GM23248 (cell line): ENCODE results near the gene TRIM28. TPM values are rescaled to one million over a fixed set of nuclear protein-coding genes. Genes with fewer than 3 reads are reported as not detected.

ENCODE experiments used
- DNase-seq: peaks from one replicate; pipeline ENCODE4 v3.0.0-alpha.2; 2015
- H2AFZ ChIP-seq: fragments of 200-600 bp; sonication (generic); 2 replicates; pipeline ENCODE4 v1.6.1; 2016; ENCODE audit warnings: antibody characterized with exemption
- H3F3A ChIP-seq: fragments of 200-600 bp; sonication (generic); 2 replicates; pipeline ENCODE4 v1.6.1; 2016; ENCODE audit warnings: mild to moderate bottlenecking, antibody characterized with exemption, mixed run types; ENCODE audit not compliant: insufficient read depth
- H3K27ac ChIP-seq: fragments of 200-600 bp; sonication (generic); 2 replicates; pipeline ENCODE4 v1.5.1; 2016; ENCODE audit warnings: mild to moderate bottlenecking
- H3K27me3 ChIP-seq: fragments of 200-600 bp; sonication (generic); replicated peaks from 2 replicates; pipeline ENCODE4 v1.6.1; 2016; ENCODE audit warnings: mild to moderate bottlenecking; ENCODE audit not compliant: insufficient read depth
- H3K36me3 ChIP-seq: fragments of 200-600 bp; sonication (generic); 2 replicates; pipeline ENCODE4 v1.6.1; 2016; ENCODE audit warnings: low read depth, mild to moderate bottlenecking
- H3K4me1 ChIP-seq: fragments of 200-600 bp; sonication (generic); 2 replicates; pipeline ENCODE4 v1.6.1; 2016; ENCODE audit warnings: mild to moderate bottlenecking; ENCODE audit not compliant: insufficient read depth
- H3K4me2 ChIP-seq: fragments of 200-600 bp; sonication (generic); one replicate; pipeline ENCODE4 v1.6.1; 2016; ENCODE audit warnings: mild to moderate bottlenecking; ENCODE audit not compliant: unreplicated experiment
- H3K4me3 ChIP-seq: fragments of 200-600 bp; sonication (generic); 2 replicates; pipeline ENCODE4 v1.5.1; 2016; ENCODE audit warnings: mild to moderate bottlenecking
- H3K79me2 ChIP-seq: fragments of 200-600 bp; sonication (generic); 2 replicates; pipeline ENCODE4 v1.6.1; 2016; ENCODE audit warnings: mild to moderate bottlenecking; ENCODE audit not compliant: insufficient read depth
- H3K9ac ChIP-seq: fragments of 200-600 bp; sonication (generic); 2 replicates; pipeline ENCODE4 v1.6.1; 2016; ENCODE audit warnings: mild to moderate bottlenecking
- H3K9me2 ChIP-seq: fragments of 200-600 bp; sonication (generic); 2 replicates; pipeline ENCODE4 v1.6.1; 2016; ENCODE audit warnings: mixed run types, mild to moderate bottlenecking, moderate library complexity; ENCODE audit not compliant: insufficient read depth
- H3K9me3 ChIP-seq: fragments of 200-600 bp; sonication (generic); one replicate; pipeline ENCODE4 v1.6.1; 2017; ENCODE audit warnings: low read depth
- H4K20me1 ChIP-seq: fragments of 200-600 bp; sonication (generic); 2 replicates; pipeline ENCODE4 v1.6.0; 2016; ENCODE audit not compliant: insufficient read depth
- EZH2 ChIP-seq: fragments of 200-600 bp; sonication (generic); IDR thresholded peaks from 2 replicates; pipeline ENCODE4 v1.6.1; 2018; ENCODE audit warnings: antibody characterized with exemption, mild to moderate bottlenecking; ENCODE audit not compliant: insufficient read depth, poor library complexity, severe bottlenecking
- EZH2phosphoT487 ChIP-seq: fragments of 200-600 bp; sonication (generic); IDR thresholded peaks from 2 replicates; pipeline ENCODE4 v1.6.1; 2018; ENCODE audit warnings: antibody characterized with exemption, moderate library complexity, mild to moderate bottlenecking, low read depth; ENCODE audit not compliant: insufficient read depth
- WGBS, 2 experiments: methylation state at CpG; one replicate each; pipeline ENCODE4 v1.1.6; 2015 to 2017; ENCODE audit warnings: low lambda C conversion rate in 2 of 2, low coverage in 1 of 2; ENCODE audit errors: missing lambda C conversion rate in 2 of 2; 5-methylcytosine and 5-hydroxymethylcytosine counted together
- in situ Hi-C: fragments of 300-500 bp; cut with MboI; formaldehyde crosslinking; loops from 2 replicates; pipeline ENCODE4 v1.15.0; 2020
- polyA plus RNA-seq: library from polyadenylated mRNA; unstranded; fragments of >200 nt; fragmentation: Nextera tagmentation; extraction: Ambion mirVana; gene quantifications from 2 replicates; pipeline ENCODE4 v1.2.1, GENCODE V29; 2016
- total RNA-seq: library from RNA; depleted of rRNA; stranded (reverse); fragments of >200 nt; shearing (Covaris generic); gene quantifications from 2 replicates; pipeline ENCODE4 v1.2.3, GENCODE V29; 2014

The TRIM28 gene
- total and polyA plus RNA-seq, 2 experiments from 2014 or later = 61.5 to 319 TPM

- peaks cover 5% of the 10 kb centered on the region; the same call in 1 of the 2 replicates for H3K36me3 ChIP-seq
- no peaks in the 10 kb centered on the region for H3K9me2 ChIP-seq
- H3K4me3 ChIP-seq = no peak overlapping the region
- no peak for TF ChIP-seq EZH2
- no peak for TF ChIP-seq EZH2phosphoT487
- no peak overlapping the region for H3K4me2 ChIP-seq
- peaks cover 7% of the 10 kb centered on the region for H3K4me1 ChIP-seq
- in situ Hi-C loops = no loop called here
- no peaks in the 10 kb centered on the region for H3K9me3 ChIP-seq
- no peak for DNase-seq
- H3K27me3 ChIP-seq = no peaks in the 10 kb centered on the region
- peaks cover 46% of the 10 kb centered on the region for H3K79me2 ChIP-seq
- WGBS, 2 experiments = 75 to 88% methylated on average over 2 of the region's 2 CpGs
- H3F3A ChIP-seq = peaks cover 14% of the 10 kb centered on the region; the same call in 1 of the 2 replicates
- peak overlapping the region; percentile 25; the same call in 1 of the 2 replicates for H3K9ac ChIP-seq
- no peak overlapping the region for H2AFZ ChIP-seq
- H4K20me1 ChIP-seq = no peaks in the 10 kb centered on the region
- H3K27ac ChIP-seq = no peak overlapping the region
These were observed 28.6 kb upstream of the TRIM28 start for GRCh38 chr19:58515259-58515658.

GRCh38 chr19:58516246-58516836, 27.5 kb upstream of the TRIM28 start:
- Histone ChIP-seq H4K20me1 (no peaks in the 10 kb centered on the region), H3K27ac (no peak overlapping the region), H3K4me2 (no peak overlapping the region), H3K9ac (no peak overlapping the region), H3K4me1 (peaks cover 12% of the 10 kb centered on the region), H3K9me3 (no peaks in the 10 kb centered on the region), H3K9me2 (no peaks in the 10 kb centered on the region), H3K4me3 (no peak overlapping the region), H3K36me3 (peaks cover 5% of the 10 kb centered on the region; the same call in 1 of the 2 replicates), H3F3A (peaks cover 18% of the 10 kb centered on the region; the same call in 1 of the 2 replicates), H3K79me2 (peaks cover 46% of the 10 kb centered on the region), H3K27me3 (no peaks in the 10 kb centered on the region), H2AFZ (no peak overlapping the region)
- no peak for DNase-seq
- TF ChIP-seq EZH2phosphoT487 (no peak), EZH2 (no peak)
- WGBS, 2 experiments = 78 to 89% methylated on average over 7 to 25 of the region's 25 CpGs
- in situ Hi-C loops = no loop called here

- WGBS, 2 experiments = 92 to 96% methylated on average over 45 to 64 of the region's 65 CpGs
- DNase-seq = no peak
- no peak overlapping the region for H3K27ac ChIP-seq
- H3K36me3 ChIP-seq = peaks cover 5% of the 10 kb centered on the region; the same call in 1 of the 2 replicates
- H4K20me1 ChIP-seq = no peaks in the 10 kb centered on the region
- H3K4me3 ChIP-seq = no peak overlapping the region
- H3F3A ChIP-seq = peaks cover 18% of the 10 kb centered on the region; the same call in 1 of the 2 replicates
- H3K79me2 ChIP-seq = peaks cover 46% of the 10 kb centered on the region
- no peak overlapping the region for H3K9ac ChIP-seq
- no peak for TF ChIP-seq EZH2
- TF ChIP-seq EZH2phosphoT487 = no peak
- in situ Hi-C loops = no loop called here
- H3K9me3 ChIP-seq = no peaks in the 10 kb centered on the region
- peaks cover 12% of the 10 kb centered on the region for H3K4me1 ChIP-seq
- no peak overlapping the region for H2AFZ ChIP-seq
- H3K27me3 ChIP-seq = no peaks in the 10 kb centered on the region
- H3K4me2 ChIP-seq = no peak overlapping the region
- no peaks in the 10 kb centered on the region for H3K9me2 ChIP-seq
These were observed 26.7 kb upstream of the TRIM28 start for GRCh38 chr19:58516964-58517833.

GRCh38 chr19:58518256-58519086, 25.4 kb upstream of the TRIM28 start:
- Histone ChIP-seq H3K27me3 (no peaks in the 10 kb centered on the region), H3F3A (peaks cover 18% of the 10 kb centered on the region; the same call in 1 of the 2 replicates), H3K4me3 (peak overlapping the region; percentile 94), H4K20me1 (no peaks in the 10 kb centered on the region), H3K9me2 (no peaks in the 10 kb centered on the region), H3K9me3 (no peaks in the 10 kb centered on the region), H2AFZ (peak overlapping the region; percentile 85), H3K4me2 (peak overlapping the region; percentile 95), H3K4me1 (peaks cover 12% of the 10 kb centered on the region), H3K36me3 (peaks cover 5% of the 10 kb centered on the region; the same call in 1 of the 2 replicates), H3K9ac (peak overlapping the region; percentile 97), H3K79me2 (peaks cover 46% of the 10 kb centered on the region), H3K27ac (peak overlapping the region; percentile 89)
- TF ChIP-seq EZH2 (no peak), EZH2phosphoT487 (no peak)
- WGBS, 2 experiments = 8% methylated on average over 21 to 22 of the region's 22 CpGs
- DNase-seq = peak; percentile 30
- in situ Hi-C loops = no loop called here
